Sciatic nerve (tissue), 2 donors: Measurements from ENCODE around the gene RNF213. TPM values are rescaled to one million over a fixed set of nuclear protein-coding genes. Genes with fewer than 3 reads are reported as not detected.
A peak's percentile ranks its signal among the peaks of the same experiment; 100 is the strongest.
"Not testable (repeated sequence)": the region's sequence is repeated elsewhere in the genome, so short reads cannot be mapped to it uniquely, and the experiment has no call there.

Experiments used
- ATAC-seq: fragments of 200-7000 bp; cut with Tn5 transposase; one replicate; pipeline ENCODE4 v1.9.1; 2020; ENCODE audit warnings: mild to moderate bottlenecking, moderate library complexity
- DNase-seq: peaks from one replicate; pipeline ENCODE4 v3.0.0-alpha.2; 2020; ENCODE audit warnings: low spot score
- intact Hi-C: fragments of 100-400 bp; cut with DNase I; formaldehyde crosslinking; loops from one replicate; pipeline ENCODE4 v1.14.2; 2022
- total RNA-seq: library from RNA; stranded (reverse); fragmentation: NEBNext Ultra II Directional; extraction: Animal tissue kit (Norgen Biotek cat#: 25700); gene quantifications from one replicate; pipeline ENCODE4 v1.2.1, GENCODE V29; 2021
- donor health status: DM: no; HTN: no; CAD: no.
- donor health status: DM: no; HTN: no; CAD: no.

RNF213 gene
- total RNA-seq, 1 donor from 2014 or later = 178 TPM

GRCh38 chr17:80223142-80223815 is 37.4 kb upstream of the RNF213 start:
- intact Hi-C loops = no loop called here
- no peak for ATAC-seq
- DNase-seq = no peak

GRCh38 chr17:80223838-80224497 is 36.7 kb upstream of the RNF213 start:
- DNase-seq (no peak), ATAC-seq (no peak)
- intact Hi-C loops = no loop called here

- no peak for ATAC-seq
- DNase-seq = no peak
- intact Hi-C loops = no loop called here
Observed at GRCh38 chr17:80224683-80225082, 36.0 kb upstream of the RNF213 start.

GRCh38 chr17:80225230-80225629 is 35.4 kb upstream of the RNF213 start:
- ATAC-seq (no peak), DNase-seq (no peak)
- intact Hi-C loops = no loop called here

- no peak for ATAC-seq
- intact Hi-C loops = no loop called here
Observed at GRCh38 chr17:80227156-80227555, 33.5 kb upstream of the RNF213 start.

GRCh38 chr17:80227666-80228065 is 33.0 kb upstream of the RNF213 start:
- intact Hi-C loops = no loop called here
- no peak for DNase-seq
- no peak for ATAC-seq

More at GRCh38 chr17:80227156-80227555, 33.5 kb upstream of the RNF213 start:
- no peak for DNase-seq

GRCh38 chr17:80228477-80228876 is 32.2 kb upstream of the RNF213 start:
- DNase-seq (no peak), ATAC-seq (no peak)
- intact Hi-C loops = no loop called here

GRCh38 chr17:80229011-80229410 is 31.6 kb upstream of the RNF213 start:
- ATAC-seq = no peak
- intact Hi-C loops = no loop called here
- DNase-seq = no peak

- intact Hi-C loops = no loop called here
- no peak for DNase-seq
- no peak for ATAC-seq
Observed at GRCh38 chr17:80232438-80232837, 28.2 kb upstream of the RNF213 start.

- no peak for ATAC-seq
- no peak for DNase-seq
- intact Hi-C loops = no loop called here
Observed at GRCh38 chr17:80233202-80233601, 27.4 kb upstream of the RNF213 start.

- DNase-seq (no peak), ATAC-seq (no peak)
- intact Hi-C loops = no loop called here
Observed at GRCh38 chr17:80236911-80237310, 23.7 kb upstream of the RNF213 start.

- intact Hi-C loops = no loop called here
- no peak for ATAC-seq
- DNase-seq = no peak
Observed at GRCh38 chr17:80237386-80237785, 23.3 kb upstream of the RNF213 start.

GRCh38 chr17:80242505-80242904 is 18.1 kb upstream of the RNF213 start:
- DNase-seq (no peak), ATAC-seq (no peak)
- intact Hi-C loops = no loop called here

GRCh38 chr17:80243526-80244433 is 16.9 kb upstream of the RNF213 start:
- ATAC-seq (no peak), DNase-seq (no peak)
- intact Hi-C loops = no loop called here

GRCh38 chr17:80244448-80244847 is 16.2 kb upstream of the RNF213 start:
- ATAC-seq, intact Hi-C loops, DNase-seq: not testable (repeated sequence)

- DNase-seq (no peak), ATAC-seq (no peak)
- intact Hi-C loops = no loop called here
Observed at GRCh38 chr17:80244871-80245509, 15.7 kb upstream of the RNF213 start.

GRCh38 chr17:80245566-80246265 is 14.9 kb upstream of the RNF213 start:
- intact Hi-C loops = no loop called here
- ATAC-seq = no peak
- no peak for DNase-seq

GRCh38 chr17:80246266-80246681 is 14.4 kb upstream of the RNF213 start:
- intact Hi-C loops = no loop called here

GRCh38 chr17:80246726-80247125 is 13.9 kb upstream of the RNF213 start:
- ATAC-seq (no peak), DNase-seq (no peak)
- intact Hi-C loops = no loop called here

More at GRCh38 chr17:80246266-80246681, 14.4 kb upstream of the RNF213 start:
- peak; percentile 7 for ATAC-seq
- DNase-seq = no peak
